GM12878 (cell line): Measurements from ENCODE around the gene MARCKSL1. TPM values are rescaled to one million over a fixed set of nuclear protein-coding genes. Genes with fewer than 3 reads are reported as not detected.

Source experiments
- ATAC-seq: fragments of 200-7000 bp; cut with Tn5 transposase; 3 replicates; pipeline ENCODE4 v1.9.1; 2020; ENCODE audit warnings: mild to moderate bottlenecking, moderate library complexity
- BruUV-seq: library from RNA; stranded (reverse); fragments of 400-500 nt; replicated peaks from 2 replicates; lab custom pipeline; 2021; lab: Mats Ljungman, UMichigan
- CTCF ChIA-PET: fragments of 300-600 bp; sonication (Branson Sonifier 250); formaldehyde crosslinking; extraction: SDS; loops from one replicate; lab custom pipeline; 2021; ENCODE audit warnings: inconsistent platforms; lab: Yijun Ruan, JAX
- POLR2A ChIA-PET: fragments of 350-600 bp; formaldehyde crosslinking; extraction: SDS; loops from one replicate; lab custom pipeline; 2021; ENCODE audit warnings: inconsistent platforms; lab: Charles Lee
- RAD21 ChIA-PET: fragments of 300-600 bp; sonication (Branson Sonifier 250); formaldehyde crosslinking; loops from one replicate; lab custom pipeline; 2023; ENCODE audit warnings: antibody characterized with exemption; ENCODE audit not compliant: unreplicated experiment; lab: Charles Lee
- SMC1A ChIA-PET: fragments of 300-600 bp; sonication (Branson Sonifier 250); formaldehyde crosslinking; loops from one replicate; lab custom pipeline; 2023; ENCODE audit not compliant: unreplicated experiment, uncharacterized antibody; lab: Charles Lee
- DNase-seq: peaks from one replicate; pipeline ENCODE4 v3.0.0-alpha.2; 2011; ENCODE audit warnings: low read depth, low spot score
- FAIRE-seq: peaks from 3 replicates; lab custom pipeline; 2011; peaks lifted over from hg19 to GRCh38; lab: Jason Lieb, UNC
- H2AFZ ChIP-seq: 2 replicates; pipeline ENCODE4 v1.6.0; 2011; ENCODE audit warnings: low read depth, low read length, control low read depth; ENCODE audit not compliant: control insufficient read depth
- H3K27ac ChIP-seq: 2 replicates; pipeline ENCODE4 v1.5.1; 2011; ENCODE audit warnings: control low read depth; ENCODE audit not compliant: control insufficient read depth, insufficient read depth
- H3K27me3 ChIP-seq, 2 experiments: replicated peaks in 1 of 2; 2 replicates each; pipeline versions ENCODE4 v1.6.0 to v1.6.1; 2011; ENCODE audit warnings: low read length in 1 of 2; ENCODE audit not compliant: control insufficient read depth in 2 of 2, insufficient read depth in 2 of 2
- H3K36me3 ChIP-seq, 2 experiments: 2 replicates each; pipeline ENCODE4 v1.5.1; 2011; ENCODE audit warnings: low read length in 1 of 2; ENCODE audit not compliant: control insufficient read depth in 2 of 2, insufficient read depth in 2 of 2
- H3K4me1 ChIP-seq: 2 replicates; pipeline ENCODE4 v1.6.1; 2011; ENCODE audit warnings: mild to moderate bottlenecking, low read length, moderate library complexity, mixed read lengths; ENCODE audit not compliant: control insufficient read depth, insufficient read depth
- H3K4me2 ChIP-seq: 2 replicates; pipeline ENCODE4 v1.6.0; 2011; ENCODE audit warnings: control low read depth; ENCODE audit not compliant: control insufficient read depth, insufficient read depth
- H3K4me3 ChIP-seq: fragments of 200-600 bp; sonication (generic); 2 replicates; pipeline ENCODE4 v1.5.1; 2016
- H3K79me2 ChIP-seq: 2 replicates; pipeline ENCODE4 v1.6.0; 2011; ENCODE audit warnings: low read length; ENCODE audit not compliant: control insufficient read depth, insufficient read depth
- H3K9ac ChIP-seq: 2 replicates; pipeline ENCODE4 v1.8.0; 2011; ENCODE audit warnings: low read length, control low read depth, mixed read lengths; ENCODE audit not compliant: control insufficient read depth, insufficient read depth
- H3K9me3 ChIP-seq: replicated peaks from 3 replicates; pipeline ENCODE4 v1.5.1; 2011; ENCODE audit warnings: mild to moderate bottlenecking, low read length; ENCODE audit not compliant: control insufficient read depth, insufficient read depth
- H4K20me1 ChIP-seq: 2 replicates; pipeline ENCODE4 v1.6.0; 2011; ENCODE audit not compliant: control insufficient read depth, insufficient read depth
- BCLAF1 ChIP-seq: fragments of 450-650 bp; IDR thresholded peaks from 2 replicates; pipeline ENCODE4 v1.6.1; 2017; ENCODE audit warnings: antibody characterized with exemption, mild to moderate bottlenecking, moderate library complexity
- ELK1 ChIP-seq: IDR thresholded peaks from 2 replicates; pipeline ENCODE4 v1.6.1; 2012; ENCODE audit warnings: low read depth, low read length, improper control_type of control experiment
- GATAD2B ChIP-seq: fragments of 450-650 bp; conservative IDR thresholded peaks from 2 replicates; pipeline ENCODE4 v1.6.1; 2017; ENCODE audit warnings: low read depth, mild to moderate bottlenecking, moderate library complexity
- MEF2A ChIP-seq: IDR thresholded peaks from 2 replicates; pipeline ENCODE4 v1.6.1; 2011; ENCODE audit warnings: low read depth, mild to moderate bottlenecking, low read length, moderate library complexity; ENCODE audit not compliant: insufficient read depth
- PAX8 ChIP-seq: fragments of 450-650 bp; IDR thresholded peaks from 2 replicates; pipeline ENCODE4 v1.6.1; 2017; ENCODE audit warnings: mild to moderate bottlenecking, moderate library complexity
- RELA ChIP-seq: fragments of 450-650 bp; IDR thresholded peaks from 2 replicates; pipeline ENCODE4 v1.8.0; 2014; ENCODE audit warnings: borderline replicate concordance; ENCODE audit not compliant: partially characterized antibody
- SMARCA5 ChIP-seq: fragments of 450-650 bp; IDR thresholded peaks from 2 replicates; pipeline ENCODE4 v1.6.1; 2017; ENCODE audit warnings: mild to moderate bottlenecking
- SMC3 ChIP-seq: IDR thresholded peaks from 2 replicates; pipeline ENCODE4 v1.6.1; 2011; ENCODE audit warnings: low read length, improper control_type of control experiment, borderline replicate concordance
- SP1 ChIP-seq: IDR thresholded peaks from one replicate; pipeline ENCODE4 v1.6.1; 2011; ENCODE audit warnings: low read depth, low read length
- WRNIP1 ChIP-seq: IDR thresholded peaks from 2 replicates; pipeline ENCODE4 v1.6.1; 2011; ENCODE audit warnings: low read depth, low read length, improper control_type of control experiment, borderline replicate concordance
- WGBS: methylation state at CpG from one replicate; pipeline ENCODE4 v1.1.6; 2016; ENCODE audit warnings: low lambda C conversion rate; ENCODE audit not compliant: insufficient replicate concordance, insufficient coverage; ENCODE audit errors: missing lambda C conversion rate; 5-methylcytosine and 5-hydroxymethylcytosine counted together
- in situ Hi-C: fragments of 300-500 bp; cut with MboI; formaldehyde crosslinking; loops from 9 replicates; pipeline ENCODE4 v1.14.3; 2018; ENCODE audit warnings: mixed read lengths
- intact Hi-C: fragments of 100-400 bp; cut with micrococcal nuclease; formaldehyde crosslinking; loops from one replicate; pipeline ENCODE4 v1.14.2; 2022; ENCODE audit not compliant: unreplicated experiment
- polyA plus RNA-seq, 11 experiments: library from polyadenylated mRNA; depleted of rRNA in 4 of 11; unstranded in 6 of 11; stranded (reverse) in 5 of 11; fragments of >200 nt; fragmentation: Nextera tagmentation in 4 of 11; fragmentation: Illumina TruSeq in 1 of 11; extraction: Ambion mirVana in 4 of 11; extraction: Trizol in 1 of 11; gene quantifications; 1 replicate in 1 of 11; 2 replicates in 10 of 11; pipeline versions ENCODE4 v1.2.1 to v1.2.3, GENCODE V29; 2011 to 2016; ENCODE audit warnings: inconsistent platforms in 2 of 11, missing spikeins in 2 of 11, low read depth in 1 of 11
- total RNA-seq, 4 experiments: library from RNA; depleted of rRNA in 3 of 4; stranded (reverse); fragments of >200 nt in 3 of 4; fragmentation: Illumina TruSeq in 1 of 4; extraction: Trizol in 1 of 4; gene quantifications; 2 replicates each; pipeline versions ENCODE4 v1.2.1 to v1.2.3, GENCODE V29; 2013 to 2021

Gene MARCKSL1
- total and polyA plus RNA-seq, 10 of the 15 experiments (the other 5 are each of a cell fraction or from before 2014, with no cell fraction given): 14.5 to 225 (median 158) TPM

- no peak overlapping the region for H3K27ac ChIP-seq
- H3K36me3 ChIP-seq: no peaks in the 10 kb centered on the region
- H2AFZ ChIP-seq: no peak overlapping the region
- ATAC-seq (no peak), DNase-seq (no peak), FAIRE-seq (no peak)
- intact Hi-C loops: no loop called here
- no peak overlapping the region for H3K9ac ChIP-seq
- H3K4me2 ChIP-seq: no peak overlapping the region
- 65% methylated on average over 2 of the region's 2 CpGs for WGBS
- H3K9me3 ChIP-seq: no peaks in the 10 kb centered on the region
- CTCF ChIA-PET: interaction anchor here (1.2 to 3.0 kb wide), 5 partner anchors 12 to 133 kb away, joined by 3 to 8 read pairs (median 7); partner anchors contain the start of gene BSDC1
- POLR2A ChIA-PET: interaction anchor here (1.1 to 5.1 kb wide), 2 partner anchors 16 to 33 kb away, joined by 3 to 46 read pairs; partner anchors contain the start of gene MARCKSL1
- no TSS peak for BruUV-seq
- H3K4me3 ChIP-seq: no peak overlapping the region
- H4K20me1 ChIP-seq: no peaks in the 10 kb centered on the region
- H3K4me1 ChIP-seq: peaks cover 14% of the 10 kb centered on the region
- in situ Hi-C loops: no loop called here
- no peaks in the 10 kb centered on the region; the same call in 1 of the 2 replicates for H3K79me2 ChIP-seq
- no peaks in the 10 kb centered on the region for H3K27me3 ChIP-seq
- SMC1A ChIA-PET: interaction anchor here (0.6 to 3.6 kb wide), 3 partner anchors 17 to 20 kb away, joined by 3 to 16 read pairs (median 3); partner anchors contain the start of gene MARCKSL1
- no peak for TF ChIP-seq SMARCA5
- TF ChIP-seq GATAD2B: no peak
- no peak for TF ChIP-seq RELA
- TF ChIP-seq MEF2A: no peak
- TF ChIP-seq SMC3: no peak
- no peak for TF ChIP-seq SP1
- no peak for TF ChIP-seq WRNIP1
- TF ChIP-seq BCLAF1: no peak
- TF ChIP-seq PAX8: no peak
- no peak for TF ChIP-seq ELK1
- TF ChIP-seq, all 136 proteins: peak for 0
- RAD21 ChIA-PET: interaction anchor here (0.7 to 1.6 kb wide), 2 partner anchors 12 to 40 kb away, joined by 3 read pairs; partner anchors contain the start of gene BSDC1
Measured at GRCh38 chr1:32353431-32353830, 17.4 kb upstream of the MARCKSL1 start.
